GM18951 (cell line): ENCODE results near the gene CEP350.
"Not testable (repeated sequence)": the region's sequence is repeated elsewhere in the genome, so short reads cannot be mapped to it uniquely, and the experiment has no call there.

Experiments used
- POLR2A ChIP-seq: IDR thresholded peaks from 4 replicates; pipeline ENCODE4 v1.6.1; 2011; ENCODE audit warnings: mild to moderate bottlenecking; ENCODE audit not compliant: insufficient read length, insufficient read depth; ENCODE audit errors: extremely low read depth
- in situ Hi-C: fragments of 300-500 bp; cut with MboI; formaldehyde crosslinking; loops from one replicate; pipeline ENCODE4 v1.12.0; 2022; ENCODE audit warnings: low sequenced_read_pairs, mixed read lengths, inconsistent platforms; ENCODE audit not compliant: unreplicated experiment

The CEP350 gene

DNA sequence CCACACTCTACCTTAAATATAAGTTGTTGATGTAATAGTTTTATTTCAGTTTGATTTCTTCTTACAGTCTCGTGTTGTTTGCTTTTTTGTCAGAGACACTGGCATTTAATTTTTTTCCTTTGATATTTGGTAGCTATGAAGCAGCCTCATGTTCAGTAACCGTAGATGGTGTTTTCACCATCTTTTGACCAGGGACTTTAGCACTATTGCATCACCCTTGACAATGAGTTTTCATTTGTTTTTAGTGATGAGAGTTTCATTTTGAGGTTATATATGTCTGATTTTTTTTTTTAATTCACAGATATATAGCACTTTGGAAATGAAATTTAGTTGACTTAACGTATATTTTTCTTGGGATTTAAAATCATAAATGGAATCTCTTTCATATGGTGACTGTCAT lies 36.2 kb downstream of the CEP350 start:
- TF ChIP-seq POLR2A = no peak
- in situ Hi-C loops = no loop called here

DNA sequence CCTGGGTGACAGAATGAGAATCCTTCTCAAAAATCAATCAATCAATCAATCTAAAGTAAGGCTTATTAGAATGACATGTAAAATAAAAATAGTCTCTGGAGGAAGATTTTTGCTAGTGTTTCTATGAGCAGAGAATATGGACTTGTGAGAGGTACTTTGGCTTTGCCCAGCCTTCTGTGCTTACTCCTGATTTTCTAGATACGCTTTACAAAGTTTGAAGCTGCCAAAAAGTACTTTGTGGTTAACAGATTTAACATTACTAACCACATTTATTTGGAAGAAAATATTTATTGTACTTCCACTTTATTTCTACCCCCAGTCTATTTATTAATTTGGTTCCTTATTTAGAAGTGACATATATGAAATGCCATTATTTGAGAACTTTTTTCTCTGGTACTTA lies 41.0 kb downstream of the CEP350 start:
- no peak for TF ChIP-seq POLR2A
- in situ Hi-C loops = no loop called here

DNA sequence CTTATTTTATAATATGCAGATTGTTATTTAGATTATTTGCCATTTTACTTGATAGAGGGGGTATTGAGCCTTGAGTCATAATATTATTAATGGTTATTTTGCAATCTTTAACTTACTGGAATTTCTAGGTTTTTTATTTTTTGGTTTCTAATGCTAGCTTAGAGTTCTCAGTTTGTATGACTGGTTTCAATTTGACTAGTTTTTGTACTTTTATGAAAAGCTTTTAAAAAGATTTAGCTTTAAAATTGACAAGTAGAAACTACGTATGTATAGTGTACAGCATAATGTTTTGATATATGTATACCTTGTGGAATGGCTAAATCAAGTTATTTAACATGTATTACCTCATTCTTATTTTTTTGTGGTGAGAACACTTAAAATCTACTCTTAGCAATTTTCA lies 41.5 kb downstream of the CEP350 start:
- in situ Hi-C loops = no loop called here
- TF ChIP-seq POLR2A = no peak

DNA sequence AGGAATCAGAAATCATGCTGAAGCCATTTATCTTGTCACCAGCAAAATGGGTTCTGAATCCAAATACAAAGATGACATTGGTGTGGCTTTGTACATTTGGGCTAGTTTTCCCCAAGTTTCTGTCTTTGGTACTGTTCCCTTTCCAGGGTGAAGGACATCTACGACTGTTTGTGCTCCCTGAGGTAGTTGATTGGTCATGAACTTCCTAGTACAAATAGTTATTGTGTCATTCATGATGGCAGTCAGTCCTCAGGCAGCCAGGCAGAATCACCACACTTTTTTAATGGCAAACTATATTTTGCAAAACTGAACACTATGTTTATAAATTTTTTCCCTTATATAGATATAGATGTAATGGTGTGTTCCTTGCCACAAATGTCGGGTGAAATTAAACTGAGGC lies 46.0 kb downstream of the CEP350 start:
- no peak for TF ChIP-seq POLR2A
- in situ Hi-C loops = no loop called here

DNA sequence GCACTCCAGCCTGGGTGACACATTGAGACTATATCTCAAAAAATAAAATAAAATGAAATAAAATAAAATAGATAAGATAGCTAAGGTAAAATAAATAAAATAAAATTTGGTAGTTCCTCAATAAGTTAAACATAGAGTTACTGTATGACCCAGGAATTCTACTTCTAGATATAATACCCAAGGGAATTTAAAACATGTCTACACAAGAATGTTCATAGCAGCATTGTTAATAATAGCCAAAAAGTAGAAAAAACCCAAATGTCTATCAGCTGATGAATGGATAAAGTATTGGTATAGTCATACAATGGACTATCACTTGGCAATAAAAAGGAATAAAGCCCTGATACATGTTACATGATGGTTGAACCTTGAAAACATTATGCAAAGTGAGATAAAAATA lies 47.8 kb downstream of the CEP350 start:
- in situ Hi-C loops = no loop called here
- TF ChIP-seq POLR2A = no peak

DNA sequence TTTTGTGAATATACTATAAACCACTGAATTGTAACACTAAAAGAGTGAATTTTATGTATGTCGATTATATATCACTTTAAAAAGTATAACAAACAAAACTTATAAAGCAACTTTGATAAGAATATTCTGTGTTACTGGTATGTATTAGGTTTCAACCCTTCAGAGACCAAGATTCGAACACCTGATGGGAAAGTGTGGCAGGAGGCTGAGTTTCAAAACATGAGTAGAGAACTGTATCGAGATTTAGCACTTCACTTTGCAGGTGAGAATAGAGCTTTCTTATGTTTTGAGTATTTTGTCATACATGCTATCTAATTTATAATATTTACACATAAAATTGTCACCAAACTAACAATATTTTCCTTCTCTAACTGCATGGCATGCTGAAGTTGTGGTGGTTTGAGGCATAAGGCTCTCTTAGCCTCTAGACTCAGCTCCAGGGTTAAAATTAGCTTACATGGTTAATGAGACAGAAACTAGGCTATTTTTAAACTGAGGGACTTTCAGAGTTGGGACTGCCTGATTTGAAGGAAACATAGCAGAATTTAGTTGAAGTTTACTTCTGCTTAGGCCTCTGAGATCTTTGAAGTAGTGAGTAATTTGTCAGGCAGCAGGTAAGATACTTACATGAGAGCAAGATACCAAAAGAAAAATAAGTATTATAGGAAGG lies 48.6 kb downstream of the CEP350 start:
- TF ChIP-seq POLR2A = no peak

DNA sequence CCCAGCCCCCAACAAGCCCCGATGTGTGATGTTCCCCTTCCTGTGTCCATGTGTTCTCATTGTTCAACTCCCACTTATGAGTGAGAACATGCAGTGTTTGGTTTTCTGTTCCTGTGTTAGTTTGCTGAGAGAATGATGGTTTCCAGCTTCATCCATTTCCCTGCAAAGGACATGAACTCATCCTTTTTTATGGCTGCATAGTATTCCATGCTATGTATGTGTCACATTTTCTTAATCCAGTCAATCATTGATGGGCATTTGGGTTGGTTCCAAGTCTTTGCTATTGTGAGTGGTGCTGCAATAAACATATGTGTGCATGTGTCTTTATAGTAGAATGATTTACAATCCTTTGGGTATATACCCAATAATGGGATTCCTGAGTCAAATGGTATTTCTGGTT lies 52.2 kb downstream of the CEP350 start:
- in situ Hi-C loops = not testable (repeated sequence)

More for the DNA sequence above, 48.6 kb downstream of the CEP350 start:
- in situ Hi-C loops = no loop called here

DNA sequence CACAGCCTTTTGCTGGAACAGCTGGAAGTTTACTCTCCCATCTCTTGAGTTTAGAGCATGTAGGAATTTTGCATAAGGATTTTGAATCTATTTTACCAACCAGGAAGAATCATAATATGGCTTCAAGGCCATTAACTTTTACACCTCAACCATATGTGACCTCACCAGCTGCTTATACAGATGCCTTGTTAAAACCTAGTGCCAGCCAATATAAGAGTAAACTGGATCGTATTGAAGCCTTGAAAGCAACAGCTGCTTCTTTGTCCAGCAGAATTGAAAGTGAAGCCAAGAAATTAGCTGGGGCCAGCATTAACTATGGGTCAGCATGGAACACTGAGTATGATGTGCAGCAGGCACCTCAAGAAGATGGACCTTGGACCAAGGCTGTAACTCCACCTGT lies 65.4 kb downstream of the CEP350 start:
- TF ChIP-seq POLR2A = no peak
- in situ Hi-C loops = no loop called here

DNA sequence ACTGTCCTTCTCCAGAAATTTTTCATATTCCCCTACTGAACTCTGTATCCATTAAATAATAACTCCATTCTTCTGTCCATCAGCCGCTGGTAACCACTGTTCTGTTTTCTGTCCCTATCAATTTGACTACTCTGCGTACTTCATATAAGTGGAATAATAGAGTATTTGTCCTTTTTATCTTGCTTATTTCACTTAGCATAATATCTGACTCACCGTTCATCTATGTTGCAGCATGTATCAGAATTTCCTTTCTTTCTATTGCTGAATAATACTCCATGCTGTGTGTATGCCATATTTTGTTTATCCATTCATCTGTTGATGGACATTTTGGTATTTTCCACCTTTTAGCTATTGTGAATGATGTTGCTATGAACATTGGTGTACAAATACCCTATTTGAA lies 71.9 kb downstream of the CEP350 start:
- in situ Hi-C loops = no loop called here
- no peak for TF ChIP-seq POLR2A

DNA sequence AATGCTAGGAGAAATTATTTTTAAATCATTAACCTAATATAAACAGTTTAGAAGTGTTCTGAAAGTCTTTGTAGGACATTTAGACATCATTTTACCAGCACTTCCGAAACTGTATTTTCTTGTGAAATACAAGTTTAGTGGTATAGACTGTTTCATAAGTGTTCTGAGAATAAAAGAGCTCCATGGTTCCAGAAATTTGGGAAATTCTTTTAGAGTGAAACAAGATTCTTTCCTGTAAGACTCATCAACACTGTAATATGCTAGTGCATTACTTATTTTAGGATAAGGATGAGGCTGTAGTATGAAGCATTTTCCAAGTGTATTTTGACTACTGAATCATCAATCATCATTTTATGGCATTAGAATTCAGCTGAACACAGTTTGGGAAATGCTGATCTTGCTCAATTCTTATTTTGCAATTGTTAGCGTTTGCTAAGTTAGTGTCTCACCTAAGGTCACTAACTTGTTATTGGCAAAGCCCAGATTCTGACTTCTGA lies 73.4 kb downstream of the CEP350 start:
- TF ChIP-seq POLR2A = no peak
- in situ Hi-C loops = no loop called here

DNA sequence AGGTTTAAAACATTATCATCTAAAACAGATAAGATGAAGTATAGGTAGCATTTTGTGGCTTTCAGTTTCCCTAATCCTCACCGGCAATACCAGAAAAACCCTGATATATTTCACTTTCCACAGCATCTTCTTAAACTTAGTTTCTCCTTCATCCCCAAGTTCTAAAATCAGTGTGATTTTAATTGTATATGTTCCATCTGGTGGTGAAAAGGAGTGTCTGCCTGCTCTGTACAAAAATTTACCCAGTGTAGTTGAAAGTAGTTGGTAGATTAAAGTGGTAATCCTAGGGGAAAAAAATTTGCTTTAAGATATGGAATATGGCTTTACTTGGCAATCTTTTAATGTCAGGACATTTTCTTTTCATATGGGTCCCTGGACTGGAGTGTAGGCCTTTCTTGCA lies 74.3 kb downstream of the CEP350 start:
- TF ChIP-seq POLR2A = no peak
- in situ Hi-C loops = no loop called here

DNA sequence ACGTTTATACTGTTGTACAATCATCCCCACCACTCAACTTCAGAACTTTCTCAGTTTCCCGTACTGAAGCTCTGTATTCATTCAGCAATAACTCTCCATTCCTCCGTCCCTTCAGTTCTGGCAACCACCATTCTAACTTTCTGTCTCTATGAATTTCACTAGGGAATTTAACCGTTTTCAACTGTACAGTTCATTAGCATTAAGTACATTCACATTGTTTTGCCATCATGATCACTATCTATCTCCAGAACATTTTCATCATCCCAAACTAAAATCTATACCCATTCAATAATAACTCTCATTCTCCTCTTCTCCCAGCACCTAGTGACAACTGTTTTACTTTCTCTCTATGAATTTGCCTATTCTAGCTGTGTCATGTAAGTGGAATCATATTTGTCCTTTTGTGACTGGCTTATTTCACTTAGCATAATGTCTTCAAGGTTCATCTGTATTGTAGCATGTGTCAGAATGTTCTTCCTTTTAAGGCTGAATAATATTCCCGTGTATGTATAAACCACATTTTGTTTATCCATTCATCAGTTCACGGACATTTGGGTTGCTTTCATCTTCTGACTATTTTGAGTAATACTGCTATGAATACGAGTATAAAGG lies 75.0 kb downstream of the CEP350 start:
- in situ Hi-C loops = no loop called here
- TF ChIP-seq POLR2A = no peak

DNA sequence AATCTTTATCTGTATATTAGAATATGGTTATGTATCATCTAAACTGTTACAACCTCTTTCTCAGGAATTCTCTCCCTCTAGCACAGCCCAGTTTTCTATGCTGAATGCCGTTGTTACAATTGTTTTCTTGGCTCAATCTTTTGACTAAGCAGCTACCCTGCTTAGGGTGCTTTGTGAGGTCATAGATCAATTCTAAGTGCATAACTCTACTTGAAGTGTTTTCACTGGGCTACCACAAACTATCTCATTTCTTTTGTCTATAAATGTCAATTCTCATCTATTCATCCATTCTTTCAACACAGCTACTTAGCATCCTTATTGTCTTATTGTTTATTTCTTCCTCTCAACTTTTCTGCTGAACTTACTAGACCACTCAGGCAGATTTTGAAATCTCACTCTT lies 77.1 kb downstream of the CEP350 start:
- in situ Hi-C loops = no loop called here
- no peak for TF ChIP-seq POLR2A

DNA sequence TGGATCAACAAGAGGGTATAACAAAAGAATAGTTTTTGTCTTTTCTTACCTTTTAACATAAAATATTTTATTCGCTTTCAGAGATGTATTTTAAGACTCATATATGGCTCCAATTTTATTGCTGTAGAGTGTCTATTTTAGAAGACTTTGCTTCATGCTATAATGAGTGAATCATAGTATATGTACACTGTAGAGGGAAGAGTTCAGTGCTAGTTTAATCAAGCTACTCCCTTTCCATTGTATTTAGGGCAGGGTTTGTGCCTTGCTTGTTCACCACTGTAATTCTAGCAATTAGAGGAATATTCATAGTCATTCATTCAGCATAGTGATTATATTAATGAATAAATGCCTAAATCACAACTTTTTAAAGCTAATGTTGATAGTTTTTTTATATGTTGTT lies 78.8 kb downstream of the CEP350 start:
- no peak for TF ChIP-seq POLR2A

More for the DNA sequence above, 78.8 kb downstream of the CEP350 start:
- in situ Hi-C loops = no loop called here
